H1 (cell line): Measurements from ENCODE around the gene JPT2. TPM values are rescaled to one million over a fixed set of nuclear protein-coding genes. Genes with fewer than 3 reads are reported as not detected.

ENCODE experiments used
- BRCA1 ChIP-seq: IDR thresholded peaks from 2 replicates; pipeline ENCODE4 v1.6.1; 2012; ENCODE audit warnings: low read depth, low read length, improper control_type of control experiment
- HDAC2 ChIP-seq, 2 experiments: fragments of 300-600 bp in 1 of 2; sonication (generic) in 1 of 2; IDR thresholded peaks; 2 replicates each; pipeline ENCODE4 v1.6.1; 2011 to 2012; ENCODE audit warnings: low read depth in 2 of 2, low read length in 2 of 2, mild to moderate bottlenecking in 2 of 2, moderate library complexity in 2 of 2, borderline replicate concordance in 1 of 2, inconsistent platforms in 1 of 2
- NANOG ChIP-seq: IDR thresholded peaks from 2 replicates; pipeline ENCODE4 v1.6.1; 2011; ENCODE audit warnings: low read length, low read depth, mild to moderate bottlenecking, inconsistent platforms; ENCODE audit not compliant: insufficient read depth, poor library complexity, severe bottlenecking
- NRF1 ChIP-seq: IDR thresholded peaks from 2 replicates; pipeline ENCODE4 v1.6.1; 2011; ENCODE audit warnings: mild to moderate bottlenecking, low read depth, low read length, improper control_type of control experiment
- TCF12 ChIP-seq: IDR thresholded peaks from 2 replicates; pipeline ENCODE4 v1.6.1; 2011; ENCODE audit warnings: low read depth, mild to moderate bottlenecking, low read length
- TEAD4 ChIP-seq: IDR thresholded peaks from 2 replicates; pipeline ENCODE4 v1.6.1; 2012; ENCODE audit warnings: low read depth, low read length, inconsistent platforms, mixed read lengths
- polyA plus RNA-seq, 7 experiments: library from polyadenylated mRNA; depleted of rRNA in 3 of 7; stranded (reverse) in 5 of 7; unstranded in 2 of 7; fragments of >200 nt in 5 of 7; fragments of 200-250 nt in 2 of 7; gene quantifications; 1 replicate in 5 of 7; 2 replicates in 1 of 7; 4 replicates in 1 of 7; pipeline versions ENCODE4 v1.2.1 to v1.2.3, GENCODE V29; 2011 to 2013; ENCODE audit warnings: missing spikeins in 2 of 7, mixed read lengths in 2 of 7
- total RNA-seq: library from RNA; stranded (reverse); fragmentation: NEBNext Ultra II Directional; extraction: Animal tissue kit (Norgen Biotek cat#: 25700); gene quantifications from 2 replicates; pipeline ENCODE4 v1.2.1, GENCODE V29; 2021

The JPT2 gene
- total and polyA plus RNA-seq, 2 of the 8 experiments (the other 6 are each of a cell fraction or from before 2014, with no cell fraction given), result 67.6 to 197 TPM

- no peak for TF ChIP-seq HDAC2 (IDR thresholded peaks at IDR 0.05; ENCODE audit: borderline replicate concordance in 1 of 2, low read depth in 2 of 2, low read length in 2 of 2)
- no peak for TF ChIP-seq NANOG
- no peak for TF ChIP-seq TEAD4
- no peak for TF ChIP-seq NRF1
- no peak for TF ChIP-seq TCF12
- no peak for TF ChIP-seq BRCA1
Observed at GRCh38 chr16:1650131-1650530, 27.9 kb upstream of the JPT2 start (continued).
